KG1 (cell line): ENCODE measurements around the gene COASY.

Experiments
- DNase-seq: peaks from one replicate; lab custom pipeline; 2025; lab: John Stamatoyannopoulos, UW

COASY gene

GRCh38 chr17:42561897-42562387 is at the start of gene COASY:
TSS of gene COASY (plus strand) at chr17:42562148. CDS start at chr17:42562623, 475 bp downstream.
- DNase-seq: peak; percentile 90

GRCh38 chr17:42512246-42512645 is 49.7 kb upstream of the COASY start:
- DNase-seq: no peak

- no peak for DNase-seq
These were observed 49.2 kb upstream of the COASY start for GRCh38 chr17:42512733-42513251.

- no peak for DNase-seq
These were observed 48.3 kb upstream of the COASY start for GRCh38 chr17:42513686-42514085.

- no peak for DNase-seq
These were observed 47.7 kb upstream of the COASY start for GRCh38 chr17:42514279-42514678.

GRCh38 chr17:42514867-42515266 is 47.1 kb upstream of the COASY start:
- no peak for DNase-seq

- peak; percentile 73 for DNase-seq
These were observed 44.4 kb upstream of the COASY start for GRCh38 chr17:42517516-42517915.

- peak; percentile 37 for DNase-seq
These were observed 43.7 kb upstream of the COASY start for GRCh38 chr17:42518046-42518754.

- no peak for DNase-seq
These were observed 43.0 kb upstream of the COASY start for GRCh38 chr17:42518755-42519545.

GRCh38 chr17:42519546-42520491 is 42.1 kb upstream of the COASY start:
- no peak for DNase-seq

- no peak for DNase-seq
These were observed 41.4 kb upstream of the COASY start for GRCh38 chr17:42520540-42520951.

GRCh38 chr17:42521036-42521435 is 40.9 kb upstream of the COASY start:
- no peak for DNase-seq

GRCh38 chr17:42521666-42522262 is 40.2 kb upstream of the COASY start:
- DNase-seq: no peak

GRCh38 chr17:42522263-42522790 is 39.6 kb upstream of the COASY start:
- DNase-seq: no peak

- no peak for DNase-seq
These were observed 39.1 kb upstream of the COASY start for GRCh38 chr17:42522798-42523278.

GRCh38 chr17:42525221-42525620 is 36.7 kb upstream of the COASY start:
- DNase-seq: no peak

- no peak for DNase-seq
These were observed 35.9 kb upstream of the COASY start for GRCh38 chr17:42526031-42526444.

- DNase-seq: no peak
These were observed 34.0 kb upstream of the COASY start for GRCh38 chr17:42527932-42528331.

- DNase-seq: no peak
These were observed 32.9 kb upstream of the COASY start for GRCh38 chr17:42529061-42529460.

GRCh38 chr17:42530952-42531454 is 30.9 kb upstream of the COASY start:
- DNase-seq: peak; percentile 10
